GM23338 (cell line): Measurements from ENCODE around the gene SPA17. TPM values are rescaled to one million over a fixed set of nuclear protein-coding genes. Genes with fewer than 3 reads are reported as not detected.
A peak's percentile ranks its signal among the peaks of the same experiment; 100 is the strongest.

Experiments
- ATAC-seq: fragments of 200-7000 bp; cut with Tn5 transposase; 3 replicates; pipeline ENCODE4 v1.9.1; 2020
- DNase-seq: peaks from one replicate; pipeline ENCODE4 v3.0.0-alpha.2; 2015; ENCODE audit warnings: low spot score
- H2AFZ ChIP-seq: fragments of 200-600 bp; sonication (generic); 2 replicates; pipeline ENCODE4 v1.8.0; 2016; ENCODE audit warnings: antibody characterized with exemption, mild to moderate bottlenecking, moderate library complexity
- H3F3A ChIP-seq: fragments of 200-600 bp; sonication (generic); replicated peaks from 2 replicates; pipeline ENCODE4 v1.8.0; 2017; ENCODE audit warnings: antibody characterized with exemption, mixed run types, low read depth
- H3K27ac ChIP-seq: fragments of 200-600 bp; sonication (generic); 2 replicates; pipeline ENCODE4 v1.6.1; 2016; ENCODE audit warnings: low read depth
- H3K27me3 ChIP-seq: fragments of 200-600 bp; sonication (generic); 2 replicates; pipeline ENCODE4 v1.8.0; 2016; ENCODE audit warnings: mild to moderate bottlenecking, mixed run types, moderate library complexity; ENCODE audit not compliant: insufficient read depth
- H3K36me3 ChIP-seq: fragments of 200-600 bp; sonication (generic); 2 replicates; pipeline ENCODE4 v1.8.0; 2016; ENCODE audit warnings: mild to moderate bottlenecking; ENCODE audit not compliant: insufficient read depth
- H3K4me1 ChIP-seq: fragments of 200-600 bp; sonication (generic); 2 replicates; pipeline ENCODE4 v1.8.0; 2016; ENCODE audit warnings: mild to moderate bottlenecking, moderate library complexity; ENCODE audit not compliant: insufficient read depth
- H3K4me2 ChIP-seq: fragments of 200-600 bp; sonication (generic); 2 replicates; pipeline ENCODE4 v1.7.1; 2017; ENCODE audit warnings: mixed run types
- H3K4me3 ChIP-seq: fragments of 200-600 bp; sonication (generic); 2 replicates; pipeline ENCODE4 v1.6.1; 2016; ENCODE audit warnings: mixed run types
- H3K79me2 ChIP-seq: fragments of 200-600 bp; sonication (generic); replicated peaks from 2 replicates; pipeline ENCODE4 v1.8.0; 2017; ENCODE audit warnings: mild to moderate bottlenecking; ENCODE audit not compliant: insufficient read depth
- H3K9me2 ChIP-seq: fragments of 200-600 bp; sonication (generic); 2 replicates; pipeline ENCODE4 v1.8.0; 2017; ENCODE audit not compliant: insufficient read depth
- H4K20me1 ChIP-seq: fragments of 200-600 bp; sonication (generic); replicated peaks from 2 replicates; pipeline ENCODE4 v1.8.0; 2017; ENCODE audit warnings: mild to moderate bottlenecking; ENCODE audit not compliant: insufficient read depth
- H3K27ac Mint-ChIP-seq: 2 replicates; pipeline ENCODE4 v1.8.0; 2020; ENCODE audit warnings: inconsistent platforms, mild to moderate bottlenecking, moderate library complexity, mixed read lengths
- H3K27me3 Mint-ChIP-seq: 3 replicates; pipeline ENCODE4 v1.8.0; 2022; ENCODE audit warnings: low read depth, mild to moderate bottlenecking, moderate library complexity, mixed read lengths, inconsistent platforms; ENCODE audit not compliant: insufficient read depth, poor library complexity
- H3K36me3 Mint-ChIP-seq: 3 replicates; pipeline ENCODE4 v1.8.0; 2021; ENCODE audit warnings: low read depth, mild to moderate bottlenecking, inconsistent platforms, moderate library complexity, mixed read lengths
- H3K4me1 Mint-ChIP-seq: 3 replicates; pipeline ENCODE4 v1.8.0; 2020; ENCODE audit warnings: mild to moderate bottlenecking, inconsistent platforms, mixed read lengths
- H3K4me3 Mint-ChIP-seq: 3 replicates; pipeline ENCODE4 v1.8.0; 2021; ENCODE audit warnings: moderate library complexity, mild to moderate bottlenecking, inconsistent platforms, mixed read lengths
- H3K9me3 Mint-ChIP-seq: 3 replicates; pipeline ENCODE4 v1.8.0; 2020; ENCODE audit warnings: moderate library complexity, mild to moderate bottlenecking, inconsistent platforms, mixed read lengths
- EZH2 ChIP-seq: fragments of 200-600 bp; sonication (generic); IDR thresholded peaks from one replicate; pipeline ENCODE4 v1.8.0; 2017; ENCODE audit warnings: antibody characterized with exemption, mild to moderate bottlenecking, low read depth; ENCODE audit not compliant: unreplicated experiment
- EZH2phosphoT487 ChIP-seq: fragments of 200-600 bp; sonication (generic); IDR thresholded peaks from one replicate; pipeline ENCODE4 v1.8.1; 2018; ENCODE audit warnings: antibody characterized with exemption; ENCODE audit not compliant: unreplicated experiment
- POLR2AphosphoS5 ChIP-seq: IDR thresholded peaks from 2 replicates; pipeline ENCODE4 v1.6.1; 2016; ENCODE audit warnings: antibody characterized with exemption, low read depth
- STAT1 ChIP-seq: IDR thresholded peaks from one replicate; pipeline ENCODE4 v1.6.1; 2016; ENCODE audit warnings: antibody characterized with exemption; ENCODE audit not compliant: unreplicated experiment
- polyA plus RNA-seq: library from polyadenylated mRNA; unstranded; fragments of >200 nt; fragmentation: Nextera tagmentation; extraction: Ambion mirVana; gene quantifications from 2 replicates; pipeline ENCODE4 v1.2.1, GENCODE V29; 2016
- total RNA-seq: library from RNA; depleted of rRNA; stranded (reverse); fragments of >200 nt; shearing (Covaris generic); gene quantifications from 2 replicates; pipeline ENCODE4 v1.2.3, GENCODE V29; 2014
- TF ChIP-seq, protein P1 (sequence below): IDR thresholded peaks from 2 replicates; pipeline ENCODE4 v1.6.1; 2016; ENCODE audit warnings: antibody characterized with exemption
- TF ChIP-seq, protein P2 (sequence below): fragments of 250-450 bp; sonication (Bioruptor Pico); IDR thresholded peaks from 2 replicates; pipeline ENCODE4 v1.5.0; 2020; ENCODE audit warnings: mild to moderate bottlenecking, moderate library complexity

The SPA17 gene
- total and polyA plus RNA-seq, 2 experiments from 2014 or later = 3.2 to 14.9 TPM

DNA sequence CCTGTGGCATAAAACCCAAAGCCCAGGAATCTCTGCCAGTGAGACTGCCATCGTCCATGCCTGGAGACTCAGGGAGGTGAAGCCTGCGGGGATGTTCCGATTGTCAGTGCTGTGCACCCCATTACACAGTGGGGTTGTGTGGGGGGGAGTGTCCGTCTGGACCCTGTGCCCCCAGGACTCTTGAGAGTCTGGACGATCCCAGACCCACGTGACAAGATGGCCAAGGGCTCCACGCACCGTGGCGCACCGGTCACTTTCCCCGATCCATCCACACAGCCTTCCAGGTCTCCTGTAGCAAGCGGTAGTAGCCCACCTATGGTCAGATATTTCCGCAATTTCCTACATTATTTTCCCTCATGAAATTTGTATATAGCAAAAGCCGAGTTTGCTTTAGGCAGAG, 45.1 kb downstream of the SPA17 start:
- H2AFZ ChIP-seq = no peak overlapping the region

More for the DNA sequence above, 45.1 kb downstream of the SPA17 start:
- Histone ChIP-seq H3K79me2 (no peaks in the 10 kb centered on the region), H3K36me3 (no peaks in the 10 kb centered on the region), H3K27ac (no peak overlapping the region), H4K20me1 (no peaks in the 10 kb centered on the region; the same call in none of the 2 replicates), H3K4me2 (peak overlapping the region; percentile 88), H3K4me3 (peak overlapping the region; percentile 76), H3K27me3 (peaks cover 99% of the 10 kb centered on the region), H3K4me1 (peaks cover 14% of the 10 kb centered on the region; the same call in 1 of the 2 replicates), H3F3A (no peaks in the 10 kb centered on the region), H3K9me2 (no peaks in the 10 kb centered on the region)
- TF ChIP-seq, protein P1, sequence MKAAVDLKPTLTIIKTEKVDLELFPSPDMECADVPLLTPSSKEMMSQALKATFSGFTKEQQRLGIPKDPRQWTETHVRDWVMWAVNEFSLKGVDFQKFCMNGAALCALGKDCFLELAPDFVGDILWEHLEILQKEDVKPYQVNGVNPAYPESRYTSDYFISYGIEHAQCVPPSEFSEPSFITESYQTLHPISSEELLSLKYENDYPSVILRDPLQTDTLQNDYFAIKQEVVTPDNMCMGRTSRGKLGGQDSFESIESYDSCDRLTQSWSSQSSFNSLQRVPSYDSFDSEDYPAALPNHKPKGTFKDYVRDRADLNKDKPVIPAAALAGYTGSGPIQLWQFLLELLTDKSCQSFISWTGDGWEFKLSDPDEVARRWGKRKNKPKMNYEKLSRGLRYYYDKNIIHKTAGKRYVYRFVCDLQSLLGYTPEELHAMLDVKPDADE = no peak
- TF ChIP-seq EZH2phosphoT487 = no peak
- TF ChIP-seq STAT1 = no peak
- TF ChIP-seq POLR2AphosphoS5 = no peak
- TF ChIP-seq, protein P2, sequence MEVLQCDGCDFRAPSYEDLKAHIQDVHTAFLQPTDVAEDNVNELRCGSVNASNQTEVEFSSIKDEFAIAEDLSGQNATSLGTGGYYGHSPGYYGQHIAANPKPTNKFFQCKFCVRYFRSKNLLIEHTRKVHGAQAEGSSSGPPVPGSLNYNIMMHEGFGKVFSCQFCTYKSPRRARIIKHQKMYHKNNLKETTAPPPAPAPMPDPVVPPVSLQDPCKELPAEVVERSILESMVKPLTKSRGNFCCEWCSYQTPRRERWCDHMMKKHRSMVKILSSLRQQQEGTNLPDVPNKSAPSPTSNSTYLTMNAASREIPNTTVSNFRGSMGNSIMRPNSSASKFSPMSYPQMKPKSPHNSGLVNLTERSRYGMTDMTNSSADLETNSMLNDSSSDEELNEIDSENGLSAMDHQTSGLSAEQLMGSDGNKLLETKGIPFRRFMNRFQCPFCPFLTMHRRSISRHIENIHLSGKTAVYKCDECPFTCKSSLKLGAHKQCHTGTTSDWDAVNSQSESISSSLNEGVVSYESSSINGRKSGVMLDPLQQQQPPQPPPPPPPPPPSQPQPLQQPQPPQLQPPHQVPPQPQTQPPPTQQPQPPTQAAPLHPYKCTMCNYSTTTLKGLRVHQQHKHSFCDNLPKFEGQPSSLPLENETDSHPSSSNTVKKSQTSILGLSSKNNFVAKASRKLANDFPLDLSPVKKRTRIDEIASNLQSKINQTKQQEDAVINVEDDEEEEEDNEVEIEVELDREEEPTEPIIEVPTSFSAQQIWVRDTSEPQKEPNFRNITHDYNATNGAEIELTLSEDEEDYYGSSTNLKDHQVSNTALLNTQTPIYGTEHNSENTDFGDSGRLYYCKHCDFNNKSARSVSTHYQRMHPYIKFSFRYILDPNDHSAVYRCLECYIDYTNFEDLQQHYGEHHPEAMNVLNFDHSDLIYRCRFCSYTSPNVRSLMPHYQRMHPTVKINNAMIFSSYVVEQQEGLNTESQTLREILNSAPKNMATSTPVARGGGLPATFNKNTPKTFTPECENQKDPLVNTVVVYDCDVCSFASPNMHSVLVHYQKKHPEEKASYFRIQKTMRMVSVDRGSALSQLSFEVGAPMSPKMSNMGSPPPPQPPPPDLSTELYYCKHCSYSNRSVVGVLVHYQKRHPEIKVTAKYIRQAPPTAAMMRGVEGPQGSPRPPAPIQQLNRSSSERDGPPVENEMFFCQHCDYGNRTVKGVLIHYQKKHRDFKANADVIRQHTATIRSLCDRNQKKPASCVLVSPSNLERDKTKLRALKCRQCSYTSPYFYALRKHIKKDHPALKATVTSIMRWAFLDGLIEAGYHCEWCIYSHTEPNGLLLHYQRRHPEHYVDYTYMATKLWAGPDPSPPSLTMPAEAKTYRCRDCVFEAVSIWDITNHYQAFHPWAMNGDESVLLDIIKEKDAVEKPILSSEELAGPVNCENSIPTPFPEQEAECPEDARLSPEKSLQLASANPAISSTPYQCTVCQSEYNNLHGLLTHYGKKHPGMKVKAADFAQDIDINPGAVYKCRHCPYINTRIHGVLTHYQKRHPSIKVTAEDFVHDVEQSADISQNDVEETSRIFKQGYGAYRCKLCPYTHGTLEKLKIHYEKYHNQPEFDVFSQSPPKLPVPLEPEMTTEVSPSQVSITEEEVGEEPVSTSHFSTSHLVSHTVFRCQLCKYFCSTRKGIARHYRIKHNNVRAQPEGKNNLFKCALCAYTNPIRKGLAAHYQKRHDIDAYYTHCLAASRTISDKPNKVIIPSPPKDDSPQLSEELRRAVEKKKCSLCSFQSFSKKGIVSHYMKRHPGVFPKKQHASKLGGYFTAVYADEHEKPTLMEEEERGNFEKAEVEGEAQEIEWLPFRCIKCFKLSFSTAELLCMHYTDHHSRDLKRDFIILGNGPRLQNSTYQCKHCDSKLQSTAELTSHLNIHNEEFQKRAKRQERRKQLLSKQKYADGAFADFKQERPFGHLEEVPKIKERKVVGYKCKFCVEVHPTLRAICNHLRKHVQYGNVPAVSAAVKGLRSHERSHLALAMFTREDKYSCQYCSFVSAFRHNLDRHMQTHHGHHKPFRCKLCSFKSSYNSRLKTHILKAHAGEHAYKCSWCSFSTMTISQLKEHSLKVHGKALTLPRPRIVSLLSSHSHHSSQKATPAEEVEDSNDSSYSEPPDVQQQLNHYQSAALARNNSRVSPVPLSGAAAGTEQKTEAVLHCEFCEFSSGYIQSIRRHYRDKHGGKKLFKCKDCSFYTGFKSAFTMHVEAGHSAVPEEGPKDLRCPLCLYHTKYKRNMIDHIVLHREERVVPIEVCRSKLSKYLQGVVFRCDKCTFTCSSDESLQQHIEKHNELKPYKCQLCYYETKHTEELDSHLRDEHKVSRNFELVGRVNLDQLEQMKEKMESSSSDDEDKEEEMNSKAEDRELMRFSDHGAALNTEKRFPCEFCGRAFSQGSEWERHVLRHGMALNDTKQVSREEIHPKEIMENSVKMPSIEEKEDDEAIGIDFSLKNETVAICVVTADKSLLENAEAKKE (CRISPR knock-in tag) = no peak
- peak; percentile 1 for TF ChIP-seq EZH2
- Mint-ChIP-seq H3K9me3 (no peaks in the 10 kb centered on the region), H3K36me3 (no peaks in the 10 kb centered on the region), H3K27me3 (peaks cover 78% of the 10 kb centered on the region), H3K27ac (no peak overlapping the region), H3K4me1 (peaks cover 40% of the 10 kb centered on the region), H3K4me3 (peak overlapping the region; percentile 85)
- peak; percentile 8; the same call in 1 of the 3 replicates for ATAC-seq
- no peak for DNase-seq
